ENCODE results near the gene NOL4L. TPM values are rescaled to one million over a fixed set of nuclear protein-coding genes. Genes with fewer than 3 reads are reported as not detected.

Gene NOL4L
- total RNA-seq, 1 donor from 2014 or later: 18.0 TPM

DNA sequence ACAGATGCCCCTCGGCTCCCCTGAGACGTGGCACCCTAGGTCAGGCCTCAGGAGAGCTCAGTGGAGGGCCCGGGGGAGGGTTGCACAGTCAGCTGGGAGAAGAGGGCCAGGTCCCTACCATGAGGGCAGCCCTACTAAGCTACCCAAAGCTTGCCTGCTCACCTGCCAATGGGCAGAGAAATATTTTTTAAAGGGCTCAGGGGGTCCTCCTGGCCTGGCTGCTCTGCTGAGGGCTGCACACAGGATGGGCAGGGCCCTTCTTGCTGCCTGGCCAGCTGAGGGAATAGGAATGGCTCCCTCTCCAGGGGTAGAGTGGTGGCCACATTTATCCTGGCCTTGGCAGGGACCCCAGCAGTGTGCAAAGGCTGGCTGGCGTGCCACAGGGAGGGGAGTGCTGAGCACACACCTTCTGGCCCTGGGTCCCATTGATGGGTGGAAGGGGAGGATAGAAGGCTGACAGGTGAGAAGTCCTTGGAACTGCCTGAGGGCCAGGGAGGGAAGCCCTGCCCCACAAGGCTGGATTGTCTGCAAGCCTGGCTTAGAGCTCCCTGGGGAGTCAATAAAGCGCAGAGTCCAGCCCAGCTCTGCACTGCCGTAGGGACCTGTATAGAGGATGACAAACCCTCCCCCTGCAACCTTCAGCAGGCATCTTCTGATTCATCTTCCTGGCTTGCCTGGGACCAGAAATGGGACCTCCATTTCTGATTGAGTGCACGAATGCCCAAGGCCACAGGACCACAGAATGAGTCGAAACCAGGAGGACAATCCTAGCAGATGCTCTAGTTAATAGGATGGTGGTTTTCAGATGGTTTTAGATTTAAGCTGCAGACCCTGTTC, 62.1 kb downstream of the NOL4L start:
- Mint-ChIP-seq H3K27ac (peak overlapping the region; percentile 19), H3K9me3 (no peaks in the 10 kb centered on the region), H3K4me3 (no peak overlapping the region), H3K4me1 (peaks cover 57% of the 10 kb centered on the region), H3K27me3 (no peaks in the 10 kb centered on the region), H3K36me3 (ENCODE audit: low read depth) (peaks cover 26% of the 10 kb centered on the region)
- intact Hi-C loops (cut with micrococcal nuclease): no loop called here
- DNase-seq: no peak

DNA sequence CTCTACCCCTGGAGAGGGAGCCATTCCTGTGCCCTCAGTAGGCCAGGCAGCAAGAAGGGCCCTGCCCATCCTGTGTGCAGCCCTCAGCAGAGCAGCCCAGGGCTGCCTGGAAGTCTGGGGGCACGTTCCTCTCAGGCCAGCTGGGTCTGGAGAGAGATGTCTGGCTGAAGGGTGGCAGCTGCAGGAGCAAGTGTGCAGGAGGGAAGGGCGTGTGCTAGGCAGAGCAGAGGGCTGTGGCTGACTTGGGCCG, 62.7 kb downstream of the NOL4L start:
- intact Hi-C loops (cut with micrococcal nuclease): no loop called here
- H3K9me3 Mint-ChIP-seq: no peaks in the 10 kb centered on the region
- no peak overlapping the region for H3K27ac Mint-ChIP-seq
- H3K4me3 Mint-ChIP-seq: no peak overlapping the region
- peaks cover 51% of the 10 kb centered on the region for H3K4me1 Mint-ChIP-seq
- DNase-seq: no peak
- peaks cover 26% of the 10 kb centered on the region for H3K36me3 Mint-ChIP-seq (ENCODE audit: low read depth)
- H3K27me3 Mint-ChIP-seq: no peaks in the 10 kb centered on the region

- peaks cover 46% of the 10 kb centered on the region for H3K4me1 Mint-ChIP-seq
- intact Hi-C loops (cut with micrococcal nuclease): loop anchor here (1.0 to 2.0 kb wide), 2 partner anchors 13 to 131 kb away; no protein-coding TSS in a partner anchor
- no peaks in the 10 kb centered on the region for H3K9me3 Mint-ChIP-seq
- H3K36me3 Mint-ChIP-seq (ENCODE audit: low read depth): peaks cover 23% of the 10 kb centered on the region
- peak overlapping the region; percentile 15 for H3K4me3 Mint-ChIP-seq
- no peaks in the 10 kb centered on the region for H3K27me3 Mint-ChIP-seq
- DNase-seq: peak; percentile 91
- H3K27ac Mint-ChIP-seq: peak overlapping the region; percentile 60
These were observed 63.2 kb downstream of the NOL4L start for GRCh38 chr20:32521780-32522525.

- intact Hi-C loops (cut with micrococcal nuclease): loop anchor here (1.0 to 2.0 kb wide), 2 partner anchors 14 to 132 kb away; no protein-coding TSS in a partner anchor
- peaks cover 19% of the 10 kb centered on the region for H3K36me3 Mint-ChIP-seq (ENCODE audit: low read depth)
- H3K27ac Mint-ChIP-seq: no peak overlapping the region
- no peak overlapping the region for H3K4me3 Mint-ChIP-seq
- no peaks in the 10 kb centered on the region for H3K9me3 Mint-ChIP-seq
- H3K27me3 Mint-ChIP-seq: no peaks in the 10 kb centered on the region
- H3K4me1 Mint-ChIP-seq: peaks cover 36% of the 10 kb centered on the region
- DNase-seq: no peak
These were observed 64.3 kb downstream of the NOL4L start for GRCh38 chr20:32520927-32521203.

DNA sequence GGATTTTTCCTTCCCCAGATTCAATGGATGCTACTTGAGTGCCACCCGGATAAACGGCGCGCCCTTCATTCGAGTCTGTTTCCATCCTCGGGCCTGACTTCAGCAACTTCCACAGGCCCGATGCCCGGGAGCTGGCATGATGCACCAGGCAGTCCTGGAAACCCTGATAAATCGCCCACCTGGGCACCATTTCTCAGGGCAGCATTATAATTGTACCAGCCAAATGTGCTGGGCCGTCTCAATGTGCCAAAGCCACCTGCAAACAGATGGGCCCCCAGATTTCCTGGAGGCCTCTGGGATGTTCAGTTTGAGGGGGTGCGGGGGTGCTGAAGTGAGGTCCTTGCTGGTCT, 65.8 kb downstream of the NOL4L start:
- Mint-ChIP-seq H3K27ac (no peak overlapping the region), H3K27me3 (no peaks in the 10 kb centered on the region), H3K36me3 (ENCODE audit: low read depth) (peaks cover 24% of the 10 kb centered on the region), H3K4me1 (peaks cover 28% of the 10 kb centered on the region), H3K9me3 (no peaks in the 10 kb centered on the region), H3K4me3 (no peak overlapping the region)
- DNase-seq: no peak
- intact Hi-C loops (cut with micrococcal nuclease): no loop called here

DNA sequence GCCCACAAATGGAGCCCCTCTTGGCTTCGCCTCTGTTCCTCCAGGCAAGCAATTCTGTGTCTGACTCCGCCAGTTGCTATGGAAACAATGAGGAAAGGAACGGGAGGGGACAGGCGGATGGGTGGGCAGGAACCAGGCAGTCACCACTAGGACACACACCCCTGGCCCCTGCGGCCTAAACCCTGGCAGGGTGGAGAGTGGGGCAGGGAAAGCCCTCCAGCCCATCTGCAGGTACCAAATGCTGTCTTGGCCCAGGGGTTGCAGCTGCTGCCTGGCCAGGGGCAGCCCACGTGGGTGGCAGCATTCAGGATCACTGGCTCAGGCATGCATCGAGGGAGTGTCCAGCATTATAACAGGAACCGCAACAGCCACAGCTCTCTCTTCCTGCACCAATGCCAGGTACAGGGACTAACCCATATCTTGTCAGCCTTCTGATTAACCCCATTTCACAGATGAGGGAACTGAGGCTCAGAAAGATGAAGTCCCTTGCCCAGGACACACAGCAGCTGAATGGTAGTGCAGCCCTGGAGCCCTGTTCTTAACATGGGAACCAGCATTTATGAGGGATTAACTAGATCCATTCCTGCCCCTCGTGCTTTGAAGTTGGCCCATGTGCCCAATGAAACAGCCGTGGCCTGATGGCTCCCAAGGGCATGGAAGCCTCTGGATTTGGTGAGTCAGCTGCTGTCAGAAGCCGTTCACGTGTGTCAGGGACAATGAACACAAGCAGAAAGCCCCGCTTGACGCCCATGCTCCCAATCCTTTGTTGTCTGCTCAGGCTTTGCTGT, 66.3 kb downstream of the NOL4L start:
- DNase-seq: no peak
- H3K9me3 Mint-ChIP-seq: no peaks in the 10 kb centered on the region
- no peaks in the 10 kb centered on the region for H3K27me3 Mint-ChIP-seq
- H3K4me3 Mint-ChIP-seq: no peak overlapping the region
- H3K27ac Mint-ChIP-seq: no peak overlapping the region
- H3K4me1 Mint-ChIP-seq: peaks cover 24% of the 10 kb centered on the region
- intact Hi-C loops (cut with micrococcal nuclease): no loop called here
- peaks cover 22% of the 10 kb centered on the region for H3K36me3 Mint-ChIP-seq (ENCODE audit: low read depth)

DNA sequence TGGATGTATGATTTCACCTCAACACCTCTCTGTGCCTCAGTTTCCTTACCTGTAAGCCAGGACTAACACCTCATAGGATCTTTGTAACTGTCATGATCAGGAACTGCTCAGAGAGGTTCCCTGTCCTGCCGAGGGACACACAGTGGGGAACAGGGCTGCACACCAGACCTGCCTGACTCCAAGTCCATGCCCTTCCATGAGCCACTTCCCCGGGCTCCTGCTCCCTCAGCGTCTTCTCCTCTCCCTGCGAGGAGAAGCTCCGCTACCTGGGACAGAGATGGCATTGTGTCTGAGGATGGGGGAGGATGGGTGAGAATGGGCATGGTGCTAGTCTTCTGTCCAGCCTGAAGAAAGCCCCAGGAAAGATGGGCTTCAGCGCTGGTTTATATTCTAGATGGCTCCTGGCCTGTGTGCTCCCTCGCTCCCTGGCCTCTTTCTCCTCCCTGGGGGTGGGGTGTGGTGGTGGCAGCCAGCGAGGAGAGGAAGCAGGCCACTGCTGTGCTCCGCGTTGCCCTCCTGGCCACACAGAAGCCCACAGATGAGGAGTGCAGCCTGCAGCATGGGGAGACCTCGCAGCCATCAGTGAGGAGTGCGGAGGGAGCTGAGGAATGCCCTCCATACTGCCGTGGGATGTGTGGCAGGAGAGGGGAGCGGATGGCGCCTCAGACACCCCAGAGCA, 67.1 kb downstream of the NOL4L start:
- no peak overlapping the region for H3K4me3 Mint-ChIP-seq
- H3K36me3 Mint-ChIP-seq (ENCODE audit: low read depth): peaks cover 26% of the 10 kb centered on the region
- no peak overlapping the region for H3K27ac Mint-ChIP-seq
- H3K4me1 Mint-ChIP-seq: peaks cover 20% of the 10 kb centered on the region
- no peaks in the 10 kb centered on the region for H3K27me3 Mint-ChIP-seq
- DNase-seq: no peak
- intact Hi-C loops (cut with micrococcal nuclease): no loop called here
- no peaks in the 10 kb centered on the region for H3K9me3 Mint-ChIP-seq

- Mint-ChIP-seq H3K27ac (no peak overlapping the region), H3K4me1 (peaks cover 17% of the 10 kb centered on the region), H3K27me3 (no peaks in the 10 kb centered on the region), H3K9me3 (no peaks in the 10 kb centered on the region), H3K36me3 (ENCODE audit: low read depth) (peaks cover 26% of the 10 kb centered on the region), H3K4me3 (no peak overlapping the region)
- intact Hi-C loops (cut with micrococcal nuclease): no loop called here
- no peak for DNase-seq
These were observed 67.6 kb downstream of the NOL4L start for GRCh38 chr20:32517518-32517873.

DNA sequence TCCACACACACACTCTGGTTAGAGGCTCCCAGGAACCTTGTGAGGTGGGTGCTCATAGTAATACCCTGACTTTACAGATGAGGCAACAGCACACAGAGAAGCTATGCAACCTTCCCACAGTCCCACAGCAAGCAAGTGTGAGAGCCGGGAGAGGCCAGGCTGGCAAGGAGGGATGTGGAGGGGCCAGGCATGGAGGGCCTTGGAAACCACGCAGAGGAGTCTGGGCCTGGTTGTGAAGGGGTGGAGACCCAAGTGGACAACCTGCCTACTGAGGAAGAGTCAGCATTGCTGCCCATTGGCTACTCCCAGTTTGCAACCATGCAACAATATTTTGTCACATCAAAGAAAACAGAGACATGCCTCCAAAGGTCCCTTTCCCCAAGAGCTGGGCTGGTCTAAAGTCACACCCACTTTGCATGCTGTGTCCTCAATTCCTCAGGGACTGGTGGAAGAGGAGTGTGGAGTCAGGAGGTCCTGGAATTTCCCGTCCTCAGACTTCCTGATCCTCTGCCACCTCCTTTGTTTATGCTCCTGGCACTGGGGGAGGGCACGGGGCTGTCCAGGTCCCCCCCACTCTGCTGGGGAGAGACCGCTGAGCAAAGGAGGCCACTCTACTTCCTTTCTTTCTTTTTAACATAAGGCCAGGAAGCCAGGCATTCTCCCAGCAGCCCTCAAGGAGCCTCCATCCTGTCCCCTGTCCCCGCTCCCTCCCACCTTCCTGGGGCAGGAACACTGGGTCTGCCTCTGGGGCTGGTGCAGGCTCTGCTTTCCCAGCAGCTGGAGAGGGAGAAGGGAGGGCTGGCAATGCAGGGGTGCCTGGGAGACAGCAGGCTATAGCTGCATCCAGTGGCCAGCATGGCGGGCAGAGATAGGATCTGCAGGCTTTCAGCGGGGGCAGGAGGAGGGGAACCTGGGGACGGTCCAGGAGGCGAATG, 68.3 kb downstream of the NOL4L start:
- Mint-ChIP-seq H3K4me1 (peaks cover 18% of the 10 kb centered on the region), H3K4me3 (no peak overlapping the region), H3K36me3 (ENCODE audit: low read depth) (peaks cover 32% of the 10 kb centered on the region), H3K27ac (no peak overlapping the region), H3K9me3 (no peaks in the 10 kb centered on the region), H3K27me3 (no peaks in the 10 kb centered on the region)
- no peak for DNase-seq
- intact Hi-C loops (cut with micrococcal nuclease): no loop called here

- no peak overlapping the region for H3K27ac Mint-ChIP-seq
These were observed 69.5 kb downstream of the NOL4L start for GRCh38 chr20:32515631-32516101.

DNA sequence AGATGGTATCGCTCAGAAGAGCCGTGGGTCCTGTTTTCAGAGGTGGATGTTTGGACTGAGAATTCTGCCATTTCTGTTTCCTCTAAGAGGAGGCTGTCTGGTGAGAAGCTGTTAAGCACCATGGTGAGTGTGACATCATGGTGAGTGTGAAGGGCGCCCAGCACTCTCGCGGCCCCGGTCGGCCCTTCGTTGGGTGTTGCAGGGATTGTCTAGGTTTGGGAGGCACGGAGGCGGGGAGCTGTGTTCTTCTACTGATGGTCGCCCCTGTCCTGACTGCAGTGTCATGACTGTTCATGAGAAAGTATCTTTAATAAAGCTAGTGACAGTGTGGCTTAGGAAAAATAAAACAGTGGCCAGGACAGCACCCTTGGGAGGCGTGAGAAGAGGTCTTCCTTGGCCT, 70.4 kb downstream of the NOL4L start:
- no peak for DNase-seq
- H3K4me3 Mint-ChIP-seq: no peak overlapping the region
- H3K27ac Mint-ChIP-seq: no peak overlapping the region
- H3K4me1 Mint-ChIP-seq: peaks cover 26% of the 10 kb centered on the region
- no peaks in the 10 kb centered on the region for H3K9me3 Mint-ChIP-seq
- intact Hi-C loops (cut with micrococcal nuclease): no loop called here
- peaks cover 33% of the 10 kb centered on the region for H3K36me3 Mint-ChIP-seq (ENCODE audit: low read depth)
- no peaks in the 10 kb centered on the region for H3K27me3 Mint-ChIP-seq

More at GRCh38 chr20:32515631-32516101, 69.5 kb downstream of the NOL4L start:
- no peak for DNase-seq
- Mint-ChIP-seq H3K27me3 (no peaks in the 10 kb centered on the region), H3K36me3 (ENCODE audit: low read depth) (peaks cover 29% of the 10 kb centered on the region), H3K9me3 (no peaks in the 10 kb centered on the region), H3K4me1 (peaks cover 16% of the 10 kb centered on the region), H3K4me3 (no peak overlapping the region)
- intact Hi-C loops (cut with micrococcal nuclease): no loop called here

- no peak overlapping the region for H3K27ac Mint-ChIP-seq
These were observed 71.9 kb downstream of the NOL4L start for GRCh38 chr20:32513031-32513866.

More at GRCh38 chr20:32513031-32513866, 71.9 kb downstream of the NOL4L start:
- no peak overlapping the region for H3K4me3 Mint-ChIP-seq
- DNase-seq: no peak
- peaks cover 33% of the 10 kb centered on the region for H3K4me1 Mint-ChIP-seq
- no peaks in the 10 kb centered on the region for H3K27me3 Mint-ChIP-seq
- peaks cover 35% of the 10 kb centered on the region for H3K36me3 Mint-ChIP-seq (ENCODE audit: low read depth)
- intact Hi-C loops (cut with micrococcal nuclease): no loop called here
- no peaks in the 10 kb centered on the region for H3K9me3 Mint-ChIP-seq

All from activated CD4-positive, alpha-beta T cell treated with anti-CD3 and anti-CD28 coated beads, Interleukin-2, amount 10 ng/mL, durations not matched to agents 24 days and 14 days (primary cell).